HG03103 (cell line): ENCODE measurements around the gene CCDC127.

Experiments
- ATAC-seq: cut with Tn5 transposase; IDR thresholded peaks from one replicate; pipeline ENCODE4 v1.9.1; 2021; ENCODE audit warnings: low read depth; ENCODE audit not compliant: unreplicated experiment

Gene CCDC127

DNA sequence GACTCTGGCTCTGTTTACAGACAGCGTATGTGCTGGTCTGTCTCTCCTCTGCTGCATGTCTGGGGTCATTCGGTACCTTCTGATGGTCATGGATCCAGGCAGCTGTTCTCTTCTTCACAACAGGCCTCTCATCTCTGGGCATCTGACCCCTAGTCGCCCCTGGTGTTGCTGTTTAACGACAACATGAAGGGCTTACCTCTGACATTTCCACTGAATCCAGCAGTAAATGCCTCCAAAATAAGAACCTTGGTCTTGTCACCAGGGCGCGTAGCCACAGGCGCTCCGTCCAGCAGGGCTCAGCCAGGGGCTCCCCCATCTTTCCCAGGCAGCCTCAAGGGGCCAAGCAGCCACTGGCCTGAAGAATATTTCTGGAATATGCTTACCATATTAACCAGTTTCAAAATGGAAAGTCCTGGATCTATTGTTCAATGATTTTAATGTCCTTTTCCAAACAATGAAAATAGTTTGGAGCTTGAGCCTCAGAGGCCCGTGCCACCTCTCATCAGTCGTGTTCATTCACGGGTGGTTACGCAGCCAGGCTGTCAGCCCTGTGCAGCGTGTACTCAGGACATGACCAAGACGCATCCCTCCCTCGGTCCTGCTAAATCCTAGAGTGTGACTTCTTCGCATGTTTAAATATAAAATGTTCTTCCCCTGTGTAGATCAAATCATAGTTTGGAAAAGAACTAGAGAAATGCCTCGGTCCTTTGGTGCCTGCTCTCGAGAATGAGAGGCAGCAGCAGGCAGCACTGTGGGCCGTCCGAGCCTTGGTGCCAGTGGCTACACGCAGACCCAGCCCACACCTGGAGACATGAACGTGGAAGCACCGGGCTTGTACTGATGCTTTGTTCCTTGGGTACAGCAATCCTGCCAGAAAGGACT, 56.8 kb downstream of the CCDC127 start:
- ATAC-seq: no peak

DNA sequence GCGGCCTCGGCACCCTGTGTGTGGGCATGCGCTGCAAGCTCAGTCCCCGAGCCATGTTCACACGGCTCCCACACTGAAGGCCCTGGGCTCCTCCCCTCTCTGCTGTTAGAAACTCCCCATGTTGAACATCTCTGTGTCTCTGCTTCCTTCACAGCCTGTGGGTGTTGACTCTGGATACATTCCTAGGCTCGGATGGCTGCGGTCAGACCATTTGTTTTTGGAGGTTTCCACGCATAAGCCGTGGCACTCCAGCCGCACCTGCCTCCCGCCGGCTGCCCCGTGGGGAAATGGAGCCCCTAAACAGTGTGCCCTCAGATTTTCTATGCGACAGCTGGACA, 57.8 kb downstream of the CCDC127 start:
- ATAC-seq: no peak

DNA sequence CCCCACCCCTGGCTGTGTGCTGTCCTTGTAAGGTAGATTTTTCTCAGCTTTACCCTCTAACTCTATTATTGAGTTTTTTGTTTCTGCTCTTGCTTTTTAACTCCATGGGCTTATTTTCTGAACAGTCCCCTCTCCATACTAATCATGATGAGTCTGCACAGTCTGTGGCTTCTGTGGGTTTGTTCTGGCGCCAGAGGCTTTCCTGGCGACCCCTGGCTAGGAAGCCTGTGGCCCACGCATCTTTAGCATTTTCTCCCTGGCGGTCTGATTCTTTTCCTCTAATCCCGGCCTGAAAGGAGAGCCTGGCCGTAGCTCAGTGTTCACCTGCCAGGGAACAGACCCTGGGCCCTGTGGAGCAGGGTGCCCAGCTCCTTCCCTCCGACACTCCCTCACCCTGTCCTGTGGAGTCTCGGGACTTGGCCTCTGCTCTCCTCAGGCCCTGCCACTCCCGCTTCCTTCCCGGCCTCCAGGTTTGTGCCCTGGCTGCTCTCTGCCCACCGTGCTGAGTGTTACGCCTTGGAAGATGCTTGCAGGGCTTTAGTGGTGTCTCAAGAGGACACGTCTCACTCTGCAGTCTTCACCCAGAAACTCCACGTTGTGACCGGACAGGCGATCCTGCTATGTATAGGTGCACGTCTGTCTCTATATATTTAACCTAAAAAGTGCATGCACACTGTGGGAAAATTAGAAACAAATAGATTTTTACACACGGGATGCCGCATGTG, 58.3 kb downstream of the CCDC127 start:
- no peak for ATAC-seq

DNA sequence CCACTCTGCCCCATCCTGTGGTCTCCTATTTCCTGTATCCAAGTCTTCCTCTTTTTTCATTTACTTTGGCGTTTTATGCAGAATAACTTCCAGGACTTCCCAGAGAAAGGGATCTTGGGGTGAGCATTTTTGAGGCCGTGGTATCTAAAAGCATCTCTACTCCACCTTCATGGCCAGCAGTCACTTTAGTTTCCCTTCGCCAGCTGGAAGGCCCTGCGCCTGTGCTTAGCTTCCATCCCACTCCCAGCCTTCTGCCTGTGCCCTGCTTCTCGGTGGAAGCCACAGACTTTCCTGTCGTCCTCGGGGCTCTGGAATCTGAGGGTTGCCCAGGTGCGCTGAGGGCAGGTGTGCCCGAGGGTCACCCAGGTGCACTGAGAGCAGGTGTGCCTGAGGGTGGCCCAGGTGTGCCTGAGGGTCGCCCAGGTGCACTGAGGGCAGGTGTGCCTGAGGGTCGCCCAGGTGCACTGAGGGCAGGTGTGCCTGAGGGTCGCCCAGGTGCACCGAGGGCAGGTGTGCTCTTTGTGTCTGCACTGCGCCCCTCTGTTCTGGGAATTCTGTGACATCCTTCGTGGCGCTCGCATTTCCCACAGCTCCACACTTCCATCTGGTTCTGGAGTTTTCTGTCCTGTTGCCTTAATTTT, 59.0 kb downstream of the CCDC127 start:
- ATAC-seq: no peak

DNA sequence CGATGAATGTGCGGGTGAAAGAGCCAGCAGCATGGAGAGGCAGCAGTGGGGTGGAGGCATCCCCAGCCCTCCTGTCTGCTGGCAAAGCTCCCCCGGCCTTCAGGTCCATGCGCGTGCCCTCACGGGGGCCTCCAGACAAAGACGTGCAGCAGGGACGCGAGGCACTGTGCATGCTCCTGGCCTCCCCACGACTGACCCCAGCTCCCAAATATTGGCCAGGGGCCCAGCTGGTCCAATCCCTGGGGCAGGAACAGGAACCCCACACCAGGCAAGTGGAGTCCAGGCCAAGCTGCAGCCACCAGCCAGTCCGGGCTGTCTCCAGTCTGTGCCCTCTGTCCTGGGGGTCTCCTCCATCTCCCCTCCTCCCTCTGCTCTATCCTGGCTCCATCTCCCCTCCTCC, 60.2 kb downstream of the CCDC127 start:
- ATAC-seq: no peak

- no peak for ATAC-seq
Observed at GRCh38 chr5:157126-157715, 60.7 kb downstream of the CCDC127 start.

DNA sequence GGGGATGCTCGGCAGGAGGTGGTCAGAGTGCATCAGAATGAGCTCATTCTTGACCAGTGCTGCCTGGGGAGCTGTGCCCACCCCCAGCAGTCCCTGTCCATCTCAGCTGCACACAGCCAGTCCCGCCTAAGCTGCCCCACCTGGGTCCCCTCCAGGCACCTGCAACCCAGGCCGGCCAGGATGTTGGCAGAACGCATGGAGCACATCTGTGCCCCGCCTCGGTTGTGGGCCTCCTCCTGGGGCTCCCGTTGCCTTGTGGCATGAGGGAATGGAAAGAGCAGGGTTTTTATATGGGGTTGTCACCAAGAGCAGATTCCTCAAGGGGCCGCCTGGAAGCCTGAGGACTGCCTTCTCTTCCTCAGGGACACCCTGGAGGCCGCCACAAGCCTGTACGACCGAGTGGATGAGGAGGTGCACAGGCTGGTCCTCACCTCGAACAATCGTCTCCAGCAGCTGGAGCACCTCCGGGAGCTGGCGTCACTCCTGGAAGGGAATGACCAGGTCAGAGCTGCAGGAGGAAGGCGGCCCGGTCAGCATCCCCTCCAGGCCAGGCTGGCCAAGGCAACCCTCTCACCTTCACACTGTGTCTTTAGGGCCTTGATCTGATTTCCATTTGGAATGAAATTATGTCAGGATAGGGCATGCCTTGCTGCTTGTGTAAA, 61.4 kb downstream of the CCDC127 start:
- ATAC-seq: no peak

DNA sequence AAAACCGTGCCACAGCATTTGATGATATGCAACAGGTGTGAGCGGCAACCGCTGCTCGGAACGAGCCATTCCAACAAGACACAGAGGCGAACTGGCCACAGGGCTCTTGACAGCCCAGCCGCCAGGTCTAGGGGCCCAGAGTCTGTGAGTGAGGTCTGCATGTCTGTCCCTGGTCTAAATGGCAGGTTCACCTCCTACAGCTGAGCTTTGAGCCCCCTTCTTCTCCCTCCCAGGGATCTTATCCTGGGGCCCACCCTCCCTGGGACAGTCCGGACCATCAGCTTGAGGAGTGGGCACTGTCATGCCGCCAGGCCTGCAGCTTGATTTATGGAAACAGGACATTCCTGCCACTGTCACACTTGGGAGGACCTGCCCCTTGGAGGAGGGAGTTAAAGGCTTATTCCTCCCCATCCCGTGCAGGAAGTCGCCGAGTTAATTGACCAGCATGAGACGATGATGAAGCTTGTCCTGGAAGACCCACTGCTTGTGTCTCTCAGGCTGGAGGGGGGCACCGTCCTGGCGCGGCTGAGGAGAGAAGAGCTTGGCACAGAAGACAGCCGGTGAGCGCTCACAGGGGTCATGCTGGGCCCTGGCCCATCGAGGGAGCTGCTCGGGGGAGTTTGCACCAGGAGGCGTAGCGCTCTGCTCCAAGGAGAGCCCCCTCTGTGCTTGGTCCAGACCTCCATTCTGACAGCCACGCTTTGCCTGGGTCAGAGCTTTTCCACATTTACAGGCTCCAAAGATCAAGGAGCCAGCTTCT, 62.1 kb downstream of the CCDC127 start:
- ATAC-seq: no peak

DNA sequence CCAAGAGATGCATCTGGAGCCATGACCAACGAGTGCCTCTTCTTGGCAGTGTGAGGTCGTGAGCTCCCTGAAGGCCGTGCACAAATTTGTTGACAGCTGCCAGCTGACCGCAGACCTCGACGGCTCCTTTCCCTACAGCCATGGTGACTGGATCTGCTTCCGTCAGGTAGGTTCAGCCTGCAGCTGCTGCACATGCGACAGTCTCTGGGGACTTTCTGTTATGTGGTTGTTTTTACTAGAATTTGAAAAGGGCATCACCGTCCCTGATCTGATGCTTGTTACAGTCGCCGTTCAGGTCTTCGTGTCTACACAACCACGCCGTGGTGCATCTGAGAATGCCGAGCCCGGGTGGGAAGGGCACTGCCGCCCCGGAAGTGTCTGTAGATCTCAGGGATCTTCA, 63.1 kb downstream of the CCDC127 start:
- no peak for ATAC-seq

DNA sequence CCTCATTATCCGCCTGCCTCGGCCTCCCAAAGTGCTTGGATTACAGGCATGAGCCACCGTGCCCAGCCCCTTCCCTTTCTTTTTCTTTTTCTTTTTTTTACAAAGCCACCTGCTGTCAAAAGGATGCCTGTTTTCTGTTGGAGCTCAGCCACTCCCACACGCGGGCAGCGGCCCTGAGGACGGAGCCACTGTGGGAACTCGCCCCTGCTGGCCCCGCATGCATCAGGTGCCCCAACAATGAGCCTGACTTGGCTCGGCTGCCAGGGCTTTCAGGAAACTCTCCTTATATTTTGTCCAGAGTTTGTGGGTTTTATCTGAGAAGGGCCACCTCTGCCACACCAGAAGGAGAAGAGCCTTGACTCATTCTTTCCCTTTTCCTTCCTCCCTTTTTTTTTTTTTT, 63.7 kb downstream of the CCDC127 start:
- ATAC-seq: no peak

GRCh38 chr5:153256-153655, 64.7 kb downstream of the CCDC127 start:
- no peak for ATAC-seq

GRCh38 chr5:152077-152476, 65.9 kb downstream of the CCDC127 start:
- ATAC-seq: no peak

GRCh38 chr5:150746-151145, 67.2 kb downstream of the CCDC127 start:
- ATAC-seq: no peak

DNA sequence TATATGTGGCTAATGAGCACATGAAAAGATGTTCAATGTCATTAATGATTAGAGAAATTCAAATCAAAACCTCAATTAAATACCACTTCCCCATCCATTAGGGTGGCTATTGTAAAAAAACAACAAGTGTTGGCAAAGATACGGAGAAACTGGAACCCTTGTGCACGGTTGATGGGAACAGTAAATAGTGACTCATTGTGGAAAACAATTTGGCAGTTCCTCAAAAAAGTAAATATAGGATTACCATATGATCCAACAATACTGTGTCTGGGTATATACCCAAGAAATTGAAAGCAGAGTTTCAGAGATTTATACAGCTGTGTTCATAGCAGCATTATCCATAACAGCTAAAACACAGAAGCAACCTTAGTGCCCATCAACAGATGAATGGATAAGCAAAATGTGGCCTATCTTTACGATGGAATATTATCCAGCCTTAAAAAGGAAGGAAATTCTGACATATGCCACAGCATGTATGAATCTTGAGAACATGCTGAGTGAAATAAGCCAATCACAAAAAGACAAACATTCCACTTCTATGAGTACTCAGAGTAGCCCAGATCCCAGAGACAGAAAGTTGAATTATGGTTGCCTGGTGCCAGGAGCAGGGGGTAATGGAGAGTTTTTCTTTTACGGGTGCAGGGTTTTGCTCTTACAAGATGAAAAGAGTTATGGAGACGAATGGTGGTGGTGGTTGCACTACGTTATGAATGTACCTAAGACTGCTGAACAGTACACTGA, 68.0 kb downstream of the CCDC127 start:
- no peak for ATAC-seq

DNA sequence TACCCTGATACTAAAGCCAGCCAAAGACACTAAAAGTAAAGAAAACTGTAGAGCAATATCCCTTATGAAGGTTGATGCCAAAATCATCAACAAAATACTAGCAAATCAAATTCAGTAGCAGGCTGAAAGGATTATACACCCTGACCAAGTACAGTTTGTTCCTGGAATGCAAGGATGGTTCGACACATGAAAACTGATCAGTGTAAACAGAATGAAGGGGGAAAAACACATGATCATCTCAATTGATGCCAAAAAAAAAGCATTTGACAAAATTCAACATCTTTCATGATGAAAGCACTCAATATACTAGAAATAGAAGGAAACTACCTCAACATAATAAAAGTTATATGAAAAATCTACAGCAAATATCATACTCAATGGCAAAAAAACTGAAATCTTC, 70.2 kb downstream of the CCDC127 start:
- no peak for ATAC-seq
